GM04503 (cell line): ENCODE data around the gene TSHR.
"Not testable (repeated sequence)": the region's sequence is repeated elsewhere in the genome, so short reads cannot be mapped to it uniquely, and the experiment has no call there.

Experiments used
- DNase-seq: peaks from one replicate; pipeline ENCODE4 v3.0.0-alpha.2; 2012; ENCODE audit warnings: low read depth

TSHR gene

GRCh38 chr14:80951491-80951890 lies 3.9 kb upstream of the TSHR start:
- DNase-seq, result no peak

- DNase-seq, result not testable (repeated sequence)
Observed at GRCh38 chr14:80953211-80953610, 2.2 kb upstream of the TSHR start.

- DNase-seq, result peak; percentile 41
Observed at GRCh38 chr14:80954687-80955299, 628 bp upstream of the TSHR start.

GRCh38 chr14:80956102-80956501 lies 681 bp downstream of the TSHR start:
- DNase-seq, result no peak

- DNase-seq, result no peak
Observed at GRCh38 chr14:80956922-80957321, 1.5 kb downstream of the TSHR start.

- no peak for DNase-seq
Observed at GRCh38 chr14:80957613-80958012, 2.2 kb downstream of the TSHR start.

- no peak for DNase-seq
Observed at GRCh38 chr14:80958226-80958625, 2.8 kb downstream of the TSHR start.

DNA sequence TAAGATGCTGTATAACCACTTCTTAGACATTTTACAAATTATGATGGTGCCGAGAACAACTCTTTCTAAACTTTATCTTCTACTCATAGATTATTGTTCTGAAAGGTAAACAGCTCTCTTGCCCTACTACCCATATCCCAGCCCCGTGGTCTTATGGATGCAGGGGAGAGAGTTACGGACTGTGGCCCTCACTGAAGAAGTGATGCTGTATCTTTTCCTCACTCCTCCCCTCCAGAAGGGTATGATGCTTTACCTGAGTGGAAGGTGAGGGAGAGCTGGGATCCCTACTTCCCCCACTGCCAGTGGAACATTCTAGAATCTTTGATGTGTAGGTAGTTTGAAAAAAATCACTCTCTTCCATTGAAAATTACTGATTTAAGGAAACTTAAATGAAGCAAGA lies 3.5 kb downstream of the TSHR start:
- no peak for DNase-seq

DNA sequence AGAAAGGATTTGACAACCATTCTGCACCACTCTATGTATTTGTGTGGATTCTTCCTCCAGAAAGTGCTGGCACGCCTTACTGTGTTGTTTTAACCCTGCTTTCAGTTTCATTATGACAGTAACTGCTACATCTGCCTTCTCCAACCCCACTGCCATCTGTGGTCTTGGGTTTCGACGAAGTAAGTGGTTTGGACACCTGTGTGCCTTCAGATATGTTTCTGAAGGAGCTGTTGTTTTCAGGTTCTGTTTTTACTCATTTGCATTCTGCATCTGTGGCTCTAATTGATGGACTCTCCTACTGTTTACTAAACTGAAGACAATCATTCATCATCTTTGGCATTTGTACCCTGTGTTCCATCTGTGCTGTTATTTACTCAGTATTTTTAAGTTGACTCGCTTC lies 4.1 kb downstream of the TSHR start:
- no peak for DNase-seq

DNA sequence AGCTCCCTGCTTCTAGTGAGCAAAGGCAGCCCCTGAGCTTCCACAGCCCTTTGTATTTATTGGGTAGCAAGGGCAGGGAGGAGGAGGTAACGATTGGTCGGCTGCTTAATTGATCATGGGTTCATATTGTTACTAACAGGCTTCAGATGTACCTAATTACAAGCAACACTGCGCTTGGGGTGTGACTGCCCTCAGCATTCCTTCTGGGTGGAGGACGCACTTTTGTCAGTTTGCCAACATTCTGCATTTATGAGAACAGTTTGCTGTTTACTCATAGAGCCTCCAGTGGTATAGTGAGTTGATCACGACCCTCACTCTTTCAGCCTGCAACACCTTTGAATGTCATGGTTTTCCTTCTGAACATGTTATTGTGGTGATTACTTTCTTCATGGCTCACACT lies 9.6 kb downstream of the TSHR start:
- no peak for DNase-seq

DNA sequence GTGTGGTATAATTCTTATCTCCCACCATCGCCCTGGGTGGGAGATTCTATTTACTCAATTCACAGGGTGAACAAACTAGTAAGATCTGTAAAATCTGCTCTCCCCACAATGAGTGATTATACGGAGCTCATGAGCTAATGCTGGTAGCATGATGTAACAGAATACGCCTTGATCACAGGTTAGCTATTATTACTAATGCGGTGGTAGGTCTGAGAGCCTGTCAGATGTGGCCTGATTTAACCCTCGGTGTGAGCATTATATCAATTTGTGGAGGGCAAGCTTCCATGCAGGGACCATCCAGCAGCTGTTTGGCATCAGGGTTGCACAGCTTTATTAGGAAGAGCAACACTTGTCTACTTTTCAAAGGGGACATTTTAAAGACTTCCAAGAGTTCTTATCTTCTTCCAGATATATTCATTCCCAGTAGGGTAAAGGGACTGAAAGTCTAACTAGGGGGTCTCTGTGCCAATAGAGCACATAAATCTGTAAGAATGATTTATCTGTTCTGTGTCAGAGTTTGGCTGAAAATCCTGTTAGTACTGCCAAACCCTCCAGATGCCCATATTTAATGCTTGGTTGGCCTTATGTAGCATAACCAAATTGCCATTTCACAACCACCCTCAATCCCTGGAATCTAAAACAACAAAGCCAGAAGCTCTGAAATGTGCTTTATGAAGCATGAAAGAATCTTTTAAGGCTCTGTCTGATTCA lies 18.7 kb downstream of the TSHR start:
- peak; percentile 64 for DNase-seq

DNA sequence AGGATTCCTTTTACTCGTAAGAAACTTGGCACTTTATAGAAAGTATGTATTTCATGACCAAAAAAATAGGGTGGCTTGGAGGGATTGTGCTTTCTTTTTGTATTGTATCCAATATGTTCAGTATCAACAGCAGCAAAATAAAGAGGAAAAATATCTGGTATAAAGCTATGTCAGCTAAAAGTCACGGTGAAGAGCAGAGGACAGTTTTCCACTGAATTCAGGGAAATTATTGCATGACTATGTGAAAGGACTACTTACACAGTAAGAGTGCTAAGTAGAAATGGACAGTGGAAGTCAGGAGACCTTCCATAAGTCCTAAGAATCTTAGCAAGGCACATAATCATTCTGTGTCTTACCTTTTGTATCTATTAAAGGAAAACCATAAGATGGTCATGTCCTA lies 19.3 kb downstream of the TSHR start:
- DNase-seq, result no peak

- no peak for DNase-seq
Observed at GRCh38 chr14:80977221-80977620, 21.8 kb downstream of the TSHR start.

- DNase-seq, result no peak
Observed at GRCh38 chr14:80978403-80978802, 23.0 kb downstream of the TSHR start.

- no peak for DNase-seq
Observed at GRCh38 chr14:80979951-80980350, 24.5 kb downstream of the TSHR start.

DNA sequence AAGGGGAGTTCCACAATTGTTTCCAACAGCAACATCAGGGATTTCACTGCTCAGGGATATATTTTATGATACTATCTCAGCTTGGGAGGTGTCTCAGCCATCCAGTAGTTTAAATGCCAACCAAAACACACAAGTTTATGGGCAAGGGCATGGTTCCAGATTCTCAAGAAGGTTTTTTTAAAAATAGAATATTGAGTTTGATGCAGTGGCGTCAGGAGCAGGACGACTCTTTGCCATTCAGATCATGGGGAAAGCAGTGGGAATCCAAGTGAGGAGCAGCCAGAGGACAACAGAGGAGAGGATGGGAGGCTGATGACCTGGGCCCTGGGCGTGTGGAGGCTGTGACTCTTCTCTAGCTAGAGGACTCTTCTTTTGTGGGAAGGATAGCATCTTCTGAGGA lies 25.7 kb downstream of the TSHR start:
- DNase-seq, result no peak

- DNase-seq, result no peak
Observed at GRCh38 chr14:80981673-80982072, 26.3 kb downstream of the TSHR start.

DNA sequence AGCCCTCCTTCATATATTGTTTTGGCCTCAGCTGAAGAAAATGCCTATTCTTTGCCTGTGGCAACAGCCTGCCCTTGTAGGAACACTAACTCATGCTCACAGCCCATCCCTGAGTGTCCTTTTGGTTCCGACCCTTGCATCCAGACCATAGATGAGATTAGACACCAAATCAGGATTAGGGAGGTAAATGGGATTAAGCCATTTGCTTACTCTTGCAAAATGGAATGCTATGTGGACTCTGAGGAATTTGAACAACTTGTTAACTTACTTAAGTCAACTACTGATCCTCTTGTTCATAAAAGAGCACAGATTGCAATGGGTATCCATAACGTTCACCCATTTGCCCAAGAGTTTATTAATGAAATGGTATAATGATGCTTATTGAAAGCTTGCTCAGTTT lies 27.3 kb downstream of the TSHR start:
- no peak for DNase-seq

GRCh38 chr14:80987235-80988032 lies 32.0 kb downstream of the TSHR start:
- DNase-seq, result peak; percentile 21

DNA sequence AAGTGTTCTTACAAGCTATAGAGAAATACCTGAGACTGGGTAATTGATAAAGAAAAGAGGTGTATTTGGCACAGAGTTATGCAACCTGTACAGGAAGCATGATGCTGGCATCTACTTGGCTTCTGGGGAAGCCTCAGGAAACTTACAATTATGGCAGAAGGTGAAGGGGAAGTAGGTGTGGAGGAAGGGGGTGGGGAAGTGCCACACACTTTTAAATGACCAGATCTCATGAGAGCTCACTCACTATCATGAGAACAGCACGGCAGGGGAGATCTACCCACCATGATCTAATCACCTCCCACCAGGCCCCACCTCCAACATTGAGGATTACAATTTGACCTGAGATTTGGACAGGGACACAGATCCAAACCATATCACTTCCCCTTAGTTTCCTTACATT lies 32.8 kb downstream of the TSHR start:
- no peak for DNase-seq

DNA sequence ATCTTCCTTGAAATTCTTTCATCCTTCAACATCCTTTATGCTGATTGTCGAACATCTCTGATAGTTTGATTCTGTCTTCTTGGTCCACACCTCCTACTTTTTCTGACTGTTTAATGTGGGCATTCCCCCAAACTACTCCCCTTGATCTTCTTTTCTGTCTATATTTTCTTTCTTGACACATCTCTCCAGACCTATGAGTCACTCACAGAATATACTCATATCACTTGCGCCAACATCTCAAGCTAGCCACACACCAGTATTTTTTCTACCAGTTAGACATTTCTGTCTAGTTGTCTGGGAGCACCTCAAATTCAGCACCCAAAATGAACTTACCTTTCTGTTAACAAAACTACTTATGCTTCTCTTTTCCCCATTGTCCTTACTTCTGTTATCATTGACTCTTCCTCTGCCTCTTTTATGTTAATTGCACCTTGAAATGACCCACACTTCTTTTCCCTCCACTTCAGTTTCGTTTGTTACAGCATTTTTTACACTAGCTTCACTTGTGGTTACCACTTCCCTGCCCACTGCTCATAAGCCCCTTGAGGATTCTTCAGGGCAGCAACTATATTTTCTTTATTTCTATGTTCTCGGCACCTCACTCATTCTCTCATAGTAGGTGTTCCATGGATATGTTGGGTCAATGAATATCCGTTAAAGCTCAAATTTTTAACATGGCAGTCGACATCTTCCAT lies 33.5 kb downstream of the TSHR start:
- DNase-seq, result no peak

GRCh38 chr14:80992580-80992979 lies 37.2 kb downstream of the TSHR start:
- no peak for DNase-seq
